LNCAP (cell line): Measurements from ENCODE around the gene OR51A7.
"Not testable (repeated sequence)": the region's sequence is repeated elsewhere in the genome, so short reads cannot be mapped to it uniquely, and the experiment has no call there.

Experiments used
- TF ChIP-seq, protein P1 (sequence below): fragments of 450-650 bp; IDR thresholded peaks from 2 replicates; pipeline ENCODE4 v1.5.1; 2017; ENCODE audit warnings: mild to moderate bottlenecking

The OR51A7 gene

GRCh38 chr11:4922304-4922703 is 18.7 kb downstream of the OR51A7 start:
- TF ChIP-seq, protein P1, sequence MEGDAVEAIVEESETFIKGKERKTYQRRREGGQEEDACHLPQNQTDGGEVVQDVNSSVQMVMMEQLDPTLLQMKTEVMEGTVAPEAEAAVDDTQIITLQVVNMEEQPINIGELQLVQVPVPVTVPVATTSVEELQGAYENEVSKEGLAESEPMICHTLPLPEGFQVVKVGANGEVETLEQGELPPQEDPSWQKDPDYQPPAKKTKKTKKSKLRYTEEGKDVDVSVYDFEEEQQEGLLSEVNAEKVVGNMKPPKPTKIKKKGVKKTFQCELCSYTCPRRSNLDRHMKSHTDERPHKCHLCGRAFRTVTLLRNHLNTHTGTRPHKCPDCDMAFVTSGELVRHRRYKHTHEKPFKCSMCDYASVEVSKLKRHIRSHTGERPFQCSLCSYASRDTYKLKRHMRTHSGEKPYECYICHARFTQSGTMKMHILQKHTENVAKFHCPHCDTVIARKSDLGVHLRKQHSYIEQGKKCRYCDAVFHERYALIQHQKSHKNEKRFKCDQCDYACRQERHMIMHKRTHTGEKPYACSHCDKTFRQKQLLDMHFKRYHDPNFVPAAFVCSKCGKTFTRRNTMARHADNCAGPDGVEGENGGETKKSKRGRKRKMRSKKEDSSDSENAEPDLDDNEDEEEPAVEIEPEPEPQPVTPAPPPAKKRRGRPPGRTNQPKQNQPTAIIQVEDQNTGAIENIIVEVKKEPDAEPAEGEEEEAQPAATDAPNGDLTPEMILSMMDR: no peak

GRCh38 chr11:4924239-4924638 is 20.7 kb downstream of the OR51A7 start, which contains the start of gene OR51G1:
Gene OR51G1 (minus strand): TSS chr11:4924339. CDS start chr11:4924339, 0 bp downstream.
- TF ChIP-seq, protein P1: no peak

DNA sequence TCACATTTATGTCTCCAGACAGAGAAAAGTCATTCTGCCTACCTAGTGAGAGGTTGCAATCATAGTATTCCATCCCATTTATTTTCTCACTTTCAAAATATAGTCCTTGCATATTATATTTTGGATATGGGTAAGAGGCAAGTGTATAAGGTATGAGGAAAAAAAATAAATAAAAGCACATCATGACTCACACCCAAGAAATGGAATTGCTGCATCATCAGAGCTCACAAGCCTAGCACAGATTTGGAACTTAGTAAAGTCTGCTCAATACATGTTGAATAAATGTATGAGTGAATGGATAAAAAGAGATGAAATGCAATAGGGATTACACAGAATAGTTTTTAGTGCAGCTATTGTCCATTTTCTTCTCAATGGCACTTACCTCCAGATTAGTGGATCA is 23.0 kb downstream of the OR51A7 start:
- TF ChIP-seq, protein P1: no peak

DNA sequence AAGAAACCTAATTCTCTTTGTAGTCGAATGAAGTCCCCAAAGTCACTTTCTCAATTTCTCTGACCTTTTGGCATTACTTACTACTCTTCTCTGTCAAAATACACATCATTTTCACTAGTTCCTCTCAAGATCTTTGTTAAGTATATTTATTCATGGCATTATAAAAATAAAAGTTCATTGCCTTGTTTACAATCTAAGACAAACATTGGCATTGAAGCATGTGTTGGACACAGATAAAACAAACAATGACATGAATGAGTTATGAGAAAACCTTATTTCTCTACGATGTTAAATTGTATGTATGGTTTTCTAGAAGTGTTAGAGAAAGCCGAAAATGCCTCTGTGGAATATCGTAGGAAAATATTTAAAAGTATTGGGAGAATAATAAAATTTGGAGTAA is 29.2 kb downstream of the OR51A7 start:
- TF ChIP-seq, protein P1: no peak

DNA sequence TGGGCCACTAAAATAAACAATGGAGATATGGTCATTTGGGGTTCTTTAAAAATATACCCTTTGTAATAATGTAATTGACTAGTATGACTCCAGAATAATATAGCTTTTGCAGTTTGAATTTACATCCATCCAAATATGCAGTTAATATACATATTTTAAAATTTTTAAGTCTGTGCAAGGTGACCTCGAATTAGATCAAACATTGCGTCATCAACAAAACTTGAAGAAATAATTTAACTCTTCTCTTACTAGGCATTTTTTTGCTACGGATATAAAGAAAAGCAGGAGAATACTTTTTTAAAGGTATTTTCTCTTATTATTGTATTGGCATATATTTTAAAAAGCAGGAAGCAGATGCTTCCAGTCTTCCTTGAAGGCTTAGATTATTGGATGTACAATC is 33.2 kb downstream of the OR51A7 start:
- TF ChIP-seq, protein P1: no peak

- TF ChIP-seq, protein P1: no peak
Observed at GRCh38 chr11:4947505-4947904, 43.9 kb downstream of the OR51A7 start, which contains the start of gene OR51A4. Gene OR51A4 (minus strand): TSS chr11:4947605. CDS start chr11:4947100, 505 bp downstream.

- TF ChIP-seq, protein P1: not testable (repeated sequence)
Observed at GRCh38 chr11:4955613-4956012, 52.0 kb downstream of the OR51A7 start, which contains the start of gene OR51A2. Gene OR51A2 (minus strand): TSS chr11:4955713. CDS start chr11:4955713, 0 bp downstream.

GRCh38 chr11:4957396-4957795 is 53.8 kb downstream of the OR51A7 start:
- TF ChIP-seq, protein P1: no peak
